Neural progenitor cell (in vitro differentiated cells): ENCODE data around the gene PLIN5. TPM values are rescaled to one million over a fixed set of nuclear protein-coding genes. Genes with fewer than 3 reads are reported as not detected.

Source experiments
- DNase-seq: peaks from one replicate; pipeline ENCODE4 v3.0.0-alpha.2; 2016; ENCODE audit warnings: low spot score
- H2AFZ ChIP-seq: fragments of 200-600 bp; sonication (generic); replicated peaks from 2 replicates; pipeline ENCODE4 v1.6.1; 2016; ENCODE audit warnings: antibody characterized with exemption
- H3F3A ChIP-seq: fragments of 200-600 bp; sonication (generic); 2 replicates; pipeline ENCODE4 v1.6.1; 2016; ENCODE audit warnings: antibody characterized with exemption, low read depth
- H3K27ac ChIP-seq: fragments of 200-600 bp; sonication (generic); 2 replicates; pipeline ENCODE4 v1.5.1; 2016; ENCODE audit warnings: mild to moderate bottlenecking
- H3K27me3 ChIP-seq: fragments of 200-600 bp; sonication (generic); 2 replicates; pipeline ENCODE4 v1.6.1; 2016; ENCODE audit warnings: mild to moderate bottlenecking, moderate library complexity
- H3K36me3 ChIP-seq: fragments of 200-600 bp; sonication (generic); 2 replicates; pipeline ENCODE4 v1.5.1; 2016
- H3K4me1 ChIP-seq: fragments of 200-600 bp; sonication (generic); 2 replicates; pipeline ENCODE4 v1.6.1; 2016; ENCODE audit warnings: mixed run types
- H3K4me2 ChIP-seq: fragments of 200-600 bp; sonication (generic); 2 replicates; pipeline ENCODE4 v1.6.1; 2016
- H3K4me3 ChIP-seq: fragments of 200-600 bp; sonication (generic); 2 replicates; pipeline ENCODE4 v1.5.1; 2016
- H3K79me2 ChIP-seq: fragments of 200-600 bp; sonication (generic); 2 replicates; pipeline ENCODE4 v1.6.1; 2016; ENCODE audit warnings: low read depth
- H3K9ac ChIP-seq: fragments of 200-600 bp; sonication (generic); 2 replicates; pipeline ENCODE4 v1.6.1; 2016
- H3K9me3 ChIP-seq: fragments of 200-600 bp; sonication (generic); 2 replicates; pipeline ENCODE4 v1.5.1; 2016; ENCODE audit warnings: low read depth
- H4K20me1 ChIP-seq: fragments of 200-600 bp; sonication (generic); 2 replicates; pipeline ENCODE4 v1.6.1; 2016; ENCODE audit warnings: low read depth
- H3K27ac Mint-ChIP-seq: 3 replicates; pipeline ENCODE4 v1.8.0; 2021; ENCODE audit warnings: mixed read lengths
- H3K27me3 Mint-ChIP-seq: 2 replicates; pipeline ENCODE4 v1.8.0; 2022; ENCODE audit warnings: low read depth, mild to moderate bottlenecking, inconsistent platforms, moderate library complexity, mixed read lengths; ENCODE audit not compliant: insufficient read depth
- H3K36me3 Mint-ChIP-seq: 3 replicates; pipeline ENCODE4 v1.8.0; 2021; ENCODE audit warnings: mixed read lengths
- H3K4me1 Mint-ChIP-seq: 3 replicates; pipeline ENCODE4 v1.8.0; 2021; ENCODE audit warnings: mixed read lengths
- H3K4me3 Mint-ChIP-seq: 3 replicates; pipeline ENCODE4 v1.8.0; 2021; ENCODE audit warnings: mild to moderate bottlenecking, moderate library complexity, mixed read lengths
- H3K9me3 Mint-ChIP-seq: 3 replicates; pipeline ENCODE4 v1.8.0; 2020; ENCODE audit warnings: mixed read lengths
- CTCF ChIP-seq: fragments of 200-600 bp; sonication (generic); IDR thresholded peaks from 2 replicates; pipeline ENCODE4 v1.5.1; 2017; ENCODE audit warnings: antibody characterized with exemption, mild to moderate bottlenecking
- EZH2 ChIP-seq: fragments of 200-600 bp; sonication (generic); IDR thresholded peaks from 2 replicates; pipeline ENCODE4 v1.6.1; 2017; ENCODE audit warnings: antibody characterized with exemption, mild to moderate bottlenecking, moderate library complexity
- EZH2phosphoT487 ChIP-seq: fragments of 200-600 bp; sonication (generic); IDR thresholded peaks from 2 replicates; pipeline ENCODE4 v1.6.1; 2017; ENCODE audit warnings: antibody characterized with exemption
- total RNA-seq: library from RNA; depleted of rRNA; stranded (reverse); fragments of >200 nt; gene quantifications from 2 replicates; pipeline ENCODE4 v1.2.3, GENCODE V29; 2015; ENCODE audit warnings: low replicate concordance

Gene PLIN5
- total RNA-seq, 1 donor from 2014 or later: 1.2 TPM

- peaks cover 5% of the 10 kb centered on the region for H3K4me1 ChIP-seq
- peak overlapping the region; percentile 36 for H3K27ac ChIP-seq
- Mint-ChIP-seq H3K36me3 (peaks cover 8% of the 10 kb centered on the region), H3K4me3 (peak overlapping the region; percentile 93), H3K9me3 (no peaks in the 10 kb centered on the region), H3K4me1 (peaks cover 11% of the 10 kb centered on the region), H3K27me3 (peaks cover 5% of the 10 kb centered on the region), H3K27ac (peak overlapping the region; percentile 69)
- H4K20me1 ChIP-seq: peaks cover 40% of the 10 kb centered on the region
- peak overlapping the region; percentile 84 for H3K4me2 ChIP-seq
- no peaks in the 10 kb centered on the region for H3K36me3 ChIP-seq
- peak overlapping the region; percentile 100 for H3K4me3 ChIP-seq
- peaks cover 66% of the 10 kb centered on the region for H3K79me2 ChIP-seq
- H3F3A ChIP-seq: peaks cover 10% of the 10 kb centered on the region
- no peaks in the 10 kb centered on the region for H3K27me3 ChIP-seq
- H2AFZ ChIP-seq: no peak overlapping the region
- peak; percentile 65 for DNase-seq
- TF ChIP-seq EZH2: no peak
- TF ChIP-seq CTCF: no peak
- no peak for TF ChIP-seq EZH2phosphoT487
- no peaks in the 10 kb centered on the region for H3K9me3 ChIP-seq
- peak overlapping the region; percentile 34 for H3K9ac ChIP-seq
Measured at GRCh38 chr19:4473763-4474513, 61.1 kb downstream of the PLIN5 start.

GRCh38 chr19:4473011-4473762 is 61.8 kb downstream of the PLIN5 start:
- H3K9ac ChIP-seq: peak overlapping the region; percentile 89
- no peaks in the 10 kb centered on the region for H3K27me3 ChIP-seq
- Mint-ChIP-seq H3K36me3 (peaks cover 8% of the 10 kb centered on the region), H3K4me1 (peaks cover 11% of the 10 kb centered on the region), H3K27ac (peak overlapping the region; percentile 37), H3K27me3 (peaks cover 5% of the 10 kb centered on the region), H3K4me3 (peak overlapping the region; percentile 93), H3K9me3 (no peaks in the 10 kb centered on the region)
- H3K4me3 ChIP-seq: peak overlapping the region; percentile 100
- H3K36me3 ChIP-seq: no peaks in the 10 kb centered on the region
- H3K79me2 ChIP-seq: peaks cover 59% of the 10 kb centered on the region
- peaks cover 37% of the 10 kb centered on the region for H4K20me1 ChIP-seq
- H3K9me3 ChIP-seq: no peaks in the 10 kb centered on the region
- DNase-seq: peak; percentile 24
- peaks cover 5% of the 10 kb centered on the region for H3K4me1 ChIP-seq
- H3K4me2 ChIP-seq: peak overlapping the region; percentile 84
- no peak for TF ChIP-seq CTCF
- TF ChIP-seq EZH2: no peak
- no peak for TF ChIP-seq EZH2phosphoT487
- H2AFZ ChIP-seq: no peak overlapping the region
- no peak overlapping the region for H3K27ac ChIP-seq
- peaks cover 10% of the 10 kb centered on the region for H3F3A ChIP-seq

Other genes with a start within 250 kb of the PLIN5 start
- gene TMIGD2, start 232.8 kb downstream of the PLIN5 start, total RNA-seq: 0.19 and 1.3 TPM in 2 replicates
- gene FSD1, start 230.6 kb downstream of the PLIN5 start, total RNA-seq: 48.3 and 104 TPM in 2 replicates
- gene STAP2, start 196.4 kb downstream of the PLIN5 start, total RNA-seq: 5.7 and 6.8 TPM in 2 replicates
- gene MPND, start 191.7 kb downstream of the PLIN5 start, total RNA-seq: 10.6 and 30.4 TPM in 2 replicates
- gene SH3GL1, start 134.7 kb downstream of the PLIN5 start, total RNA-seq: 25.3 and 87.0 TPM in 2 replicates
- 37.5 and 82.1 TPM in 2 replicates for gene CHAF1A, start 132.6 kb downstream of the PLIN5 start, total RNA-seq
- 24.9 and 42.7 TPM in 2 replicates for gene UBXN6, start 77.4 kb downstream of the PLIN5 start, total RNA-seq
- 36.0 and 166 TPM in 2 replicates for gene HDGFL2, start 62.9 kb downstream of the PLIN5 start, total RNA-seq
- gene PLIN4, start 16.7 kb downstream of the PLIN5 start, total RNA-seq: 0.15 TPM in 1 of 2 replicates, not detected in the other
- gene LRG1, start 4.8 kb upstream of the PLIN5 start, total RNA-seq: 0.19 TPM in 1 of 2 replicates, not detected in the other
- gene SEMA6B, start 24.5 kb upstream of the PLIN5 start, total RNA-seq: 22.6 and 82.3 TPM in 2 replicates
- 8.2 and 15.2 TPM in 2 replicates for gene TNFAIP8L1, start 104.3 kb upstream of the PLIN5 start, total RNA-seq
- gene MYDGF, start 135.1 kb upstream of the PLIN5 start, total RNA-seq: 23.4 and 39.5 TPM in 2 replicates
- gene DPP9, start 188.6 kb upstream of the PLIN5 start, total RNA-seq: 17.1 and 34.7 TPM in 2 replicates